Fibroblast of lung (primary cell): ENCODE measurements around the gene SCD5. TPM values are rescaled to one million over a fixed set of nuclear protein-coding genes. Genes with fewer than 3 reads are reported as not detected.

ENCODE experiments used
- DNase-seq, 2 donors: peaks; one replicate each; pipeline versions ENCODE4 v3.0.0 to v3.0.0-alpha.2; 2010; ENCODE audit warnings: low read depth in 2 of 2
- H2AFZ ChIP-seq: 2 replicates; pipeline ENCODE4 v1.5.1; 2012; ENCODE audit warnings: low read length, control low read depth, inconsistent platforms
- H3K27ac ChIP-seq: 2 replicates; pipeline ENCODE4 v1.5.1; 2011; ENCODE audit warnings: low read length, control low read depth; ENCODE audit not compliant: insufficient read depth
- H3K27me3 ChIP-seq: 2 replicates; pipeline ENCODE4 v1.5.1; 2011; ENCODE audit warnings: mild to moderate bottlenecking, low read length; ENCODE audit not compliant: control insufficient read depth, insufficient read depth
- H3K36me3 ChIP-seq: 2 replicates; pipeline ENCODE4 v1.5.1; 2011; ENCODE audit warnings: low read length; ENCODE audit not compliant: control insufficient read depth, insufficient read depth
- H3K4me1 ChIP-seq: 2 replicates; pipeline ENCODE4 v1.5.1; 2011; ENCODE audit warnings: low read length; ENCODE audit not compliant: control insufficient read depth, insufficient read depth; ENCODE audit errors: extremely low read depth
- H3K4me2 ChIP-seq: 2 replicates; pipeline ENCODE4 v1.5.1; 2011; ENCODE audit warnings: low read length, control low read depth; ENCODE audit not compliant: insufficient read depth; ENCODE audit errors: extremely low read depth
- H3K4me3 ChIP-seq, 4 experiments: fragments of 200-600 bp in 1 of 4; sonication (generic) in 1 of 4; replicated peaks in 1 of 4; 2 replicates each; pipeline ENCODE4 v1.5.1; 2011 to 2016; ENCODE audit warnings: low read length in 4 of 4, low read depth in 3 of 4, mild to moderate bottlenecking in 3 of 4, control low read depth in 2 of 4, inconsistent platforms in 1 of 4, mixed read lengths in 1 of 4; ENCODE audit not compliant: insufficient read depth in 1 of 4; ENCODE audit errors: control extremely low read depth in 1 of 4
- H3K79me2 ChIP-seq: 2 replicates; pipeline ENCODE4 v1.5.1; 2012; ENCODE audit warnings: mild to moderate bottlenecking, low read length, inconsistent platforms; ENCODE audit not compliant: control insufficient read depth, insufficient read depth
- H3K9ac ChIP-seq: 2 replicates; pipeline ENCODE4 v1.5.1; 2011; ENCODE audit warnings: mild to moderate bottlenecking, low read length, control low read depth; ENCODE audit not compliant: insufficient read depth
- H3K9me3 ChIP-seq: 2 replicates; pipeline ENCODE4 v1.5.1; 2012; ENCODE audit warnings: low read depth, low read length; ENCODE audit not compliant: control insufficient read depth, insufficient read depth
- H4K20me1 ChIP-seq: 2 replicates; pipeline ENCODE4 v1.5.1; 2011; ENCODE audit warnings: low read length; ENCODE audit not compliant: control insufficient read depth, insufficient read depth; ENCODE audit errors: extremely low read depth
- EZH2 ChIP-seq: IDR thresholded peaks from 2 replicates; pipeline ENCODE4 v1.5.1; 2012; ENCODE audit warnings: low read length, control low read depth, mild to moderate bottlenecking; ENCODE audit errors: missing control alignments
- polyA plus RNA-seq, 2 donors: library from polyadenylated mRNA; depleted of rRNA in 1 of 2; stranded (reverse) in 1 of 2; unstranded in 1 of 2; fragments of >200 nt; gene quantifications; 2 replicates each; pipeline ENCODE4 v1.2.1, GENCODE V29; 2011 to 2012; ENCODE audit warnings: missing spikeins in 1 of 2
- total RNA-seq: library from RNA; depleted of rRNA; stranded (reverse); fragments of >200 nt; gene quantifications from 2 replicates; pipeline ENCODE4 v1.2.1, GENCODE V29; 2014
- TF ChIP-seq, protein P1 (sequence below), 2 donors: IDR thresholded peaks in 1 of 2; conservative IDR thresholded peaks in 1 of 2; 1 replicate in 1 of 2; 2 replicates in 1 of 2; pipeline ENCODE4 v1.5.1; 2011 to 2012; ENCODE audit warnings: low read length in 2 of 2, control low read depth in 1 of 2, inconsistent platforms in 1 of 2, low read depth in 1 of 2, mild to moderate bottlenecking in 1 of 2

SCD5 gene
- total and polyA plus RNA-seq, 2 donors (not counting 1 experiment from before 2014, with no cell fraction given) = 4.9 to 11.4 TPM

DNA sequence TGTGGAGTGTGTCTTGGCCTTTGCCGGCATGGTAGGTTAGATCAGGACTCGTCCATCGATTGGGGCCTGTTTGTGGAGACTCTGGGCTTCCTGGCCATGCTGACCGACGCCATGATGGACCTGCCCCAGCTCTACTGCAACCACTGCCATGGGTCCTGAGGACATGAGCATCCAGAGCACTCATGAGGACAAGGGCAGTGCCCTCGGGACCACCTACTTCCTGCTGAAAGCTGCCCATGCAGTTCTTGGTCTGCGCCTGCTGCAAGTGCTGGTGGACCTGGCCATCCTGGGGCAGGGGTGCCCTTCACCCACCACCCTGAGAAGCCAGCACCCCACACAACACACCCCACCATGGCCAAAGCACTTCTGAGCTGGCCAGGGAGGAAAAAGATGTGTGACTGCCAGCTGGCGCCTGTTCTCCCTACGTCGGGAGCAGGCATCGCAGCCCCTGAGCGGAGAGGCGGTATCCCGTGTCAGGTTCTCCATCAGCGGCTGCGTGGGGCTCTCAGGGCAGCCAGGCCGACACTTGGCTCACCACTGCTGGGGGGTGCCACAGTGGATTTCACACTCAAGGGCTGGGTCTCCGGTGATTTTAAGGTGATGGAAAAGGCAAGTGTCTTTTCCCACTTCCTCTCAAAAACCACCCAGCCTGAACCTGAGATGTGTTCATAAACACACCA, 106.4 kb downstream of the SCD5 start:
- no peaks in the 10 kb centered on the region for H3K4me1 ChIP-seq
- H3K27ac ChIP-seq = no peak overlapping the region
- H3K9me3 ChIP-seq = no peaks in the 10 kb centered on the region
- no peak overlapping the region for H3K4me3 ChIP-seq
- no peak overlapping the region for H3K9ac ChIP-seq
- H3K79me2 ChIP-seq = no peaks in the 10 kb centered on the region
- no peak overlapping the region for H2AFZ ChIP-seq
- no peaks in the 10 kb centered on the region for H4K20me1 ChIP-seq
- no peak for DNase-seq
- no peaks in the 10 kb centered on the region for H3K27me3 ChIP-seq
- H3K36me3 ChIP-seq = no peaks in the 10 kb centered on the region
- H3K4me2 ChIP-seq = no peak overlapping the region
- no peak for TF ChIP-seq EZH2
- TF ChIP-seq, protein P1, sequence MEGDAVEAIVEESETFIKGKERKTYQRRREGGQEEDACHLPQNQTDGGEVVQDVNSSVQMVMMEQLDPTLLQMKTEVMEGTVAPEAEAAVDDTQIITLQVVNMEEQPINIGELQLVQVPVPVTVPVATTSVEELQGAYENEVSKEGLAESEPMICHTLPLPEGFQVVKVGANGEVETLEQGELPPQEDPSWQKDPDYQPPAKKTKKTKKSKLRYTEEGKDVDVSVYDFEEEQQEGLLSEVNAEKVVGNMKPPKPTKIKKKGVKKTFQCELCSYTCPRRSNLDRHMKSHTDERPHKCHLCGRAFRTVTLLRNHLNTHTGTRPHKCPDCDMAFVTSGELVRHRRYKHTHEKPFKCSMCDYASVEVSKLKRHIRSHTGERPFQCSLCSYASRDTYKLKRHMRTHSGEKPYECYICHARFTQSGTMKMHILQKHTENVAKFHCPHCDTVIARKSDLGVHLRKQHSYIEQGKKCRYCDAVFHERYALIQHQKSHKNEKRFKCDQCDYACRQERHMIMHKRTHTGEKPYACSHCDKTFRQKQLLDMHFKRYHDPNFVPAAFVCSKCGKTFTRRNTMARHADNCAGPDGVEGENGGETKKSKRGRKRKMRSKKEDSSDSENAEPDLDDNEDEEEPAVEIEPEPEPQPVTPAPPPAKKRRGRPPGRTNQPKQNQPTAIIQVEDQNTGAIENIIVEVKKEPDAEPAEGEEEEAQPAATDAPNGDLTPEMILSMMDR (conservative IDR thresholded peaks at IDR 0.05 in 1 of 2, IDR thresholded peaks at IDR 0.05 in 1 of 2; ENCODE audit: low read depth in 1 of 2, low read length in 2 of 2) = no peak

DNA sequence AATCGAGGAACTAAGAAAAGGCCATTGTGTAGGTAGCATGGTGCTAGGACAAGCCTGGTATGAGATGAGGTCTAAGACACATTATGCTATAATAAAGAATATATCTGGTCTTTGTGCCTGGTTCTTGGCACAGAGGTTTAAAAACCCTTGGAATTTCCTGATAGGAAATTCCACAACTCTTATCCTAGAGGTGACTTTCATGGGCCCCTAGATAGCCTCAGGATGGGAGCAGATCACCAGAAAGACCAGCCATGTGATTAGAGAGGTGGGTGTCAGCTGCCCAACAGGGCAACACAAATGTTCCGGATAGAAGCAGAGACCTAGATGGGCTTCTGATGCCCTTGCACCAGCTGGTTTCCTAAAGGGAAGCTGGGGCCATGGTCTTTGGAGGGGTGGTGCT, 107.2 kb downstream of the SCD5 start:
- TF ChIP-seq, protein P1 (conservative IDR thresholded peaks at IDR 0.05 in 1 of 2, IDR thresholded peaks at IDR 0.05 in 1 of 2; ENCODE audit: low read depth in 1 of 2, low read length in 2 of 2) = no peak
- TF ChIP-seq EZH2 = no peak
- H3K27me3 ChIP-seq = no peaks in the 10 kb centered on the region
- H3K79me2 ChIP-seq = no peaks in the 10 kb centered on the region

DNA sequence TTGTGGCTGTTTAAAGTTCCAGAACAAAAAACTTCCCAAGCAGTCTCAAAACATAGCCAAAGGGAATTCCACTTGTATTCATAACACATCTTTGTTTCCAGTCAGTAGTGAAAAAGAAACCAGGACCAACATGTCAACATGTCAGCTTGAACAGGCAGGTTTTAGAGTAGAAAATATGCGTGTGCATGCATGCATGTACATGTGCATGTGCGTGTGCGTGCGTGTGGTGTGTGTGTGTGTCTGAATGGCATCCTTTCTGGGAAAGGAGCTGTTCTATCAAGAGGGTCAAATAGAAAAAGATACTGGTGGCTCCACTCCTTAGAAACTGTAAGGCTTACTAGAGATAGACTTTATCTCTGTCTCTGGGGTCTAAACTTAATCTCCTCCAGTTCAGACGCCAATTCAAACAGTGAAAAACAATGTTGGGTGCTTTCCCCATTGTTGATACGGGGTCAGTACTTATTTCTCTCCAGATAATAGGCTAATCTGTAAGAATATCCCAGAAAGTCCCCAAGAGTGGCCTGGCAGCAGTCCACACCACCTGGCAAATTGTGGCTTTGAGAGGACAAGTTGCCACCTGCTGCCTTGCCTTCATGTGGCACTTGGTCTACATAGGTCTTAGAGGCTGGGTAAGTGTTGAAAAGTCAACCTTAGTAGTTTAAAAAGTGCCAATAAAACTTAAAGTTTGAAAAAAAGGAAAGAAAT, 110.4 kb downstream of the SCD5 start:
- no peaks in the 10 kb centered on the region for H3K79me2 ChIP-seq
- DNase-seq = no peak

More for the DNA sequence above, 107.2 kb downstream of the SCD5 start:
- H2AFZ ChIP-seq = no peak overlapping the region
- H3K27ac ChIP-seq = no peak overlapping the region
- H4K20me1 ChIP-seq = no peaks in the 10 kb centered on the region
- H3K36me3 ChIP-seq = no peaks in the 10 kb centered on the region
- no peaks in the 10 kb centered on the region for H3K9me3 ChIP-seq
- no peak for DNase-seq
- H3K4me2 ChIP-seq = no peak overlapping the region
- no peak overlapping the region for H3K9ac ChIP-seq
- no peaks in the 10 kb centered on the region for H3K4me1 ChIP-seq
- no peak overlapping the region for H3K4me3 ChIP-seq

More for the DNA sequence above, 110.4 kb downstream of the SCD5 start:
- H3K9me3 ChIP-seq = no peaks in the 10 kb centered on the region
- no peak overlapping the region for H3K9ac ChIP-seq
- H3K4me2 ChIP-seq = no peak overlapping the region
- TF ChIP-seq EZH2 = no peak
- TF ChIP-seq, protein P1 (conservative IDR thresholded peaks at IDR 0.05 in 1 of 2, IDR thresholded peaks at IDR 0.05 in 1 of 2; ENCODE audit: low read depth in 1 of 2, low read length in 2 of 2) = no peak
- H2AFZ ChIP-seq = no peak overlapping the region
- no peaks in the 10 kb centered on the region for H3K4me1 ChIP-seq
- H3K27me3 ChIP-seq = no peaks in the 10 kb centered on the region
- H3K4me3 ChIP-seq = no peak overlapping the region
- no peaks in the 10 kb centered on the region for H4K20me1 ChIP-seq
- no peak overlapping the region for H3K27ac ChIP-seq
- no peaks in the 10 kb centered on the region for H3K36me3 ChIP-seq
